PC-3 (cell line): Measurements from ENCODE around the gene CCNG2. TPM values are rescaled to one million over a fixed set of nuclear protein-coding genes. Genes with fewer than 3 reads are reported as not detected.

Experiments
- ATAC-seq: fragments of 200-7000 bp; cut with Tn5 transposase; 2 replicates; pipeline ENCODE4 v1.9.1; 2020; ENCODE audit warnings: mild to moderate bottlenecking, moderate library complexity
- BruUV-seq: library from RNA; stranded (reverse); fragments of 400-500 nt; replicated peaks from 2 replicates; lab custom pipeline; 2021; lab: Mats Ljungman, UMichigan
- CTCF ChIA-PET: fragments of 300-600 bp; sonication (Branson Sonifier 250); formaldehyde crosslinking; loops from one replicate; lab custom pipeline; 2022; ENCODE audit warnings: antibody characterized with exemption; lab: Charles Lee
- POLR2A ChIA-PET: fragments of 300-600 bp; sonication (Branson Sonifier 250); formaldehyde crosslinking; loops from one replicate; lab custom pipeline; 2022; ENCODE audit warnings: antibody characterized with exemption; ENCODE audit not compliant: unreplicated experiment; lab: Charles Lee
- DNase-seq: peaks from one replicate; pipeline ENCODE4 v3.0.0-alpha.2; 2015
- H2AFZ ChIP-seq: fragments of 300-600 bp; sonication (generic); 2 replicates; pipeline ENCODE4 v1.6.0; 2016; ENCODE audit warnings: antibody characterized with exemption, low read length
- H3F3A ChIP-seq: fragments of 300-600 bp; sonication (generic); one replicate; pipeline ENCODE4 v1.6.0; 2017; ENCODE audit warnings: antibody characterized with exemption, low read length, control low read depth, mild to moderate bottlenecking; ENCODE audit not compliant: unreplicated experiment
- H3K27ac ChIP-seq: fragments of 300-600 bp; sonication (generic); 2 replicates; pipeline ENCODE4 v1.5.1; 2016; ENCODE audit warnings: mild to moderate bottlenecking, low read length
- H3K27me3 ChIP-seq: fragments of 300-600 bp; sonication (generic); 2 replicates; pipeline ENCODE4 v1.6.1; 2016; ENCODE audit warnings: low read length, mixed read lengths
- H3K36me3 ChIP-seq: fragments of 300-600 bp; sonication (generic); 2 replicates; pipeline ENCODE4 v1.6.1; 2016; ENCODE audit warnings: low read depth, mixed run types, low read length, mixed read lengths
- H3K4me1 ChIP-seq: fragments of 300-600 bp; sonication (generic); 2 replicates; pipeline ENCODE4 v1.5.1; 2016; ENCODE audit warnings: low read length; ENCODE audit not compliant: insufficient read depth
- H3K4me2 ChIP-seq: fragments of 300-600 bp; sonication (generic); 2 replicates; pipeline ENCODE4 v1.6.0; 2016; ENCODE audit warnings: low read length
- H3K4me3 ChIP-seq: fragments of 300-600 bp; sonication (generic); 2 replicates; pipeline ENCODE4 v1.5.1; 2016; ENCODE audit warnings: mild to moderate bottlenecking, low read length, mixed read lengths
- H3K79me2 ChIP-seq: fragments of 300-600 bp; sonication (generic); 2 replicates; pipeline ENCODE4 v1.6.1; 2017; ENCODE audit warnings: low read length, mixed read lengths
- H3K9ac ChIP-seq: fragments of 300-600 bp; sonication (generic); 2 replicates; pipeline ENCODE4 v1.6.0; 2016; ENCODE audit warnings: mild to moderate bottlenecking, low read length
- H3K9me2 ChIP-seq: fragments of 300-600 bp; sonication (generic); replicated peaks from 2 replicates; pipeline ENCODE4 v1.6.1; 2016; ENCODE audit warnings: mixed run types, low read length, mixed read lengths
- H3K9me3 ChIP-seq: fragments of 300-600 bp; sonication (generic); 2 replicates; pipeline ENCODE4 v1.6.1; 2016; ENCODE audit warnings: low read length, mixed read lengths
- H4K20me1 ChIP-seq: fragments of 300-600 bp; sonication (generic); 2 replicates; pipeline ENCODE4 v1.6.1; 2016; ENCODE audit warnings: low read length, mixed read lengths
- EZH2 ChIP-seq: fragments of 300-600 bp; sonication (generic); IDR thresholded peaks from one replicate; pipeline ENCODE4 v1.6.1; 2017; ENCODE audit warnings: antibody characterized with exemption, mild to moderate bottlenecking, low read length; ENCODE audit not compliant: unreplicated experiment
- EZH2phosphoT487 ChIP-seq: fragments of 300-600 bp; sonication (generic); IDR thresholded peaks from 2 replicates; pipeline ENCODE4 v1.6.1; 2018; ENCODE audit warnings: mild to moderate bottlenecking, antibody characterized with exemption, low read length, borderline replicate concordance
- intact Hi-C: fragments of 100-400 bp; cut with micrococcal nuclease; formaldehyde crosslinking; loops from 2 replicates; pipeline ENCODE4 v1.9.0; 2023
- total RNA-seq: library from RNA; depleted of rRNA; stranded (reverse); fragments of >200 nt; gene quantifications from 2 replicates; pipeline ENCODE4 v1.2.3, GENCODE V29; 2014
- TF ChIP-seq, protein P1 (sequence below): fragments of 300-600 bp; sonication (generic); conservative IDR thresholded peaks from 2 replicates; pipeline ENCODE4 v1.5.1; 2017; ENCODE audit warnings: antibody characterized with exemption, low read depth, mild to moderate bottlenecking, low read length

CCNG2 gene
- total RNA-seq, 1 experiment from 2014 or later, result 8.0 TPM

DNA sequence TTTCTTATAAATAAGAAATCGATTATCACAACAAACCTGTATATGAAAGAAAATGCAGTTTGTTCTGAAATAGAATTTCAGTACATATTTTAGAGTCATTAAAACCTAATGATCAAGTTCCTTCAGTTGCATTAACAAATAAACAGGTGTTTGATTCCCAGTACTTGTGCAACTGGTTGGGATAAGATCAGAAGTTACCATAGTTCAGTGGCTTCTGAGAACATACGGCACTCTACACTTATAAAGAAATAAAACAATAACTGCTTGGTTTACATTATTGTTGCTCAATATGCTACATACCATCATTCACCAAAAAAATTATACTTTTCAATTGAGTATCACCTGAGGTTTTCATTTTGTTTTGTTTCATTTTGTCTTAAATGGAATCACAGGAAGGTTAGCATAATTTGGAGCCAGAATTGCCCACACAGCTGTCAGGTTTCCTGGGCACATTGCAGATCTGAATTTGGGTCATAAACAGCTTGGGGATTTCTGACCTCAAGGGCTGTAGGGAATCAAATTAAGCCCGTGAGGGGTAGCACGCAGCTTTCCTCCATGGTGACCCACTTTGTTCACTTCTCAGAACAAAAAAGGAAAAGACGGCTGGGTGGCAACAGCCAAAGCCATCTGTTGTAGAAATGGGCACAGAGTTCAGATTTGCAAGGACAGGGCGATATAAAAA lies 14.9 kb upstream of the CCNG2 start:
- ATAC-seq, result no peak
- Histone ChIP-seq H3K79me2 (no peaks in the 10 kb centered on the region), H3K36me3 (no peaks in the 10 kb centered on the region), H3K4me1 (peaks cover 29% of the 10 kb centered on the region), H3K27ac (no peak overlapping the region), H3F3A (peaks cover 4% of the 10 kb centered on the region), H2AFZ (peak overlapping the region; percentile 54; the same call in 1 of the 2 replicates), H3K9me2 (no peaks in the 10 kb centered on the region), H3K27me3 (no peaks in the 10 kb centered on the region), H4K20me1 (no peaks in the 10 kb centered on the region), H3K9ac (no peak overlapping the region), H3K9me3 (no peaks in the 10 kb centered on the region), H3K4me3 (no peak overlapping the region), H3K4me2 (peak overlapping the region; percentile 49)
- DNase-seq, result no peak
- ChIA-PET CTCF (interaction anchor here (0.7 kb wide), 1 partner anchor 21 kb away, joined by 3 read pairs; no protein-coding TSS in a partner anchor), POLR2A (no interaction called here)
- intact Hi-C loops, result no loop called here
- no TSS peak for BruUV-seq
- TF ChIP-seq, protein P1, sequence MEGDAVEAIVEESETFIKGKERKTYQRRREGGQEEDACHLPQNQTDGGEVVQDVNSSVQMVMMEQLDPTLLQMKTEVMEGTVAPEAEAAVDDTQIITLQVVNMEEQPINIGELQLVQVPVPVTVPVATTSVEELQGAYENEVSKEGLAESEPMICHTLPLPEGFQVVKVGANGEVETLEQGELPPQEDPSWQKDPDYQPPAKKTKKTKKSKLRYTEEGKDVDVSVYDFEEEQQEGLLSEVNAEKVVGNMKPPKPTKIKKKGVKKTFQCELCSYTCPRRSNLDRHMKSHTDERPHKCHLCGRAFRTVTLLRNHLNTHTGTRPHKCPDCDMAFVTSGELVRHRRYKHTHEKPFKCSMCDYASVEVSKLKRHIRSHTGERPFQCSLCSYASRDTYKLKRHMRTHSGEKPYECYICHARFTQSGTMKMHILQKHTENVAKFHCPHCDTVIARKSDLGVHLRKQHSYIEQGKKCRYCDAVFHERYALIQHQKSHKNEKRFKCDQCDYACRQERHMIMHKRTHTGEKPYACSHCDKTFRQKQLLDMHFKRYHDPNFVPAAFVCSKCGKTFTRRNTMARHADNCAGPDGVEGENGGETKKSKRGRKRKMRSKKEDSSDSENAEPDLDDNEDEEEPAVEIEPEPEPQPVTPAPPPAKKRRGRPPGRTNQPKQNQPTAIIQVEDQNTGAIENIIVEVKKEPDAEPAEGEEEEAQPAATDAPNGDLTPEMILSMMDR, result no peak
- TF ChIP-seq EZH2phosphoT487 (no peak), EZH2 (no peak)

- TF ChIP-seq, protein P1, result no peak
- TF ChIP-seq EZH2phosphoT487 (no peak), EZH2 (no peak)
- peak overlapping the region; percentile 54; the same call in 1 of the 2 replicates for H2AFZ ChIP-seq
- no peak overlapping the region for H3K9ac ChIP-seq
- peaks cover 7% of the 10 kb centered on the region for H3F3A ChIP-seq
- no peaks in the 10 kb centered on the region for H3K9me2 ChIP-seq
- DNase-seq, result peak; percentile 30
- no peaks in the 10 kb centered on the region for H3K9me3 ChIP-seq
- peak overlapping the region; percentile 49 for H3K4me2 ChIP-seq
- no peaks in the 10 kb centered on the region for H3K27me3 ChIP-seq
- no peaks in the 10 kb centered on the region for H3K79me2 ChIP-seq
- no peak overlapping the region for H3K4me3 ChIP-seq
- no TSS peak for BruUV-seq
- H3K4me1 ChIP-seq, result peaks cover 35% of the 10 kb centered on the region
- POLR2A ChIA-PET, result no interaction called here
- no peak overlapping the region for H3K27ac ChIP-seq
- no peaks in the 10 kb centered on the region for H4K20me1 ChIP-seq
- CTCF ChIA-PET, result no interaction called here
- H3K36me3 ChIP-seq, result no peaks in the 10 kb centered on the region
- peak; percentile 27 for ATAC-seq
- intact Hi-C loops, result no loop called here
Measured at GRCh38 chr4:77142646-77143028, 14.4 kb upstream of the CCNG2 start.

GRCh38 chr4:77143091-77143490 lies 13.9 kb upstream of the CCNG2 start:
- no peak overlapping the region for H3K27ac ChIP-seq
- no peak for TF ChIP-seq EZH2phosphoT487
- TF ChIP-seq EZH2, result no peak
- TF ChIP-seq, protein P1, result no peak
- ATAC-seq (no peak), DNase-seq (no peak)
- no peaks in the 10 kb centered on the region for H3K9me2 ChIP-seq
- no peaks in the 10 kb centered on the region for H3K36me3 ChIP-seq
- BruUV-seq, result TSS peak; percentile 70
- H3K4me1 ChIP-seq, result peaks cover 39% of the 10 kb centered on the region
- POLR2A ChIA-PET, result no interaction called here
- H3F3A ChIP-seq, result peaks cover 7% of the 10 kb centered on the region
- CTCF ChIA-PET, result no interaction called here
- intact Hi-C loops, result no loop called here
- no peak overlapping the region for H3K4me3 ChIP-seq
- no peak overlapping the region for H2AFZ ChIP-seq
- H3K9me3 ChIP-seq, result no peaks in the 10 kb centered on the region
- H3K9ac ChIP-seq, result no peak overlapping the region
- no peaks in the 10 kb centered on the region for H3K27me3 ChIP-seq
- no peak overlapping the region for H3K4me2 ChIP-seq
- no peaks in the 10 kb centered on the region for H3K79me2 ChIP-seq
- H4K20me1 ChIP-seq, result no peaks in the 10 kb centered on the region
